CD4-positive, alpha-beta T cell treated with Interleukin-17A for 4 hours (primary cell): ENCODE measurements around the gene NPHP4.
"Not testable (repeated sequence)": the region's sequence is repeated elsewhere in the genome, so short reads cannot be mapped to it uniquely, and the experiment has no call there.

ENCODE experiments used
- DNase-seq: peaks from one replicate; pipeline ENCODE4 v3.0.0-alpha.2; 2020; ENCODE audit warnings: mixed read lengths

Gene NPHP4

GRCh38 chr1:6022193-6022592 is 30.0 kb upstream of the NPHP4 start:
- no peak for DNase-seq

DNA sequence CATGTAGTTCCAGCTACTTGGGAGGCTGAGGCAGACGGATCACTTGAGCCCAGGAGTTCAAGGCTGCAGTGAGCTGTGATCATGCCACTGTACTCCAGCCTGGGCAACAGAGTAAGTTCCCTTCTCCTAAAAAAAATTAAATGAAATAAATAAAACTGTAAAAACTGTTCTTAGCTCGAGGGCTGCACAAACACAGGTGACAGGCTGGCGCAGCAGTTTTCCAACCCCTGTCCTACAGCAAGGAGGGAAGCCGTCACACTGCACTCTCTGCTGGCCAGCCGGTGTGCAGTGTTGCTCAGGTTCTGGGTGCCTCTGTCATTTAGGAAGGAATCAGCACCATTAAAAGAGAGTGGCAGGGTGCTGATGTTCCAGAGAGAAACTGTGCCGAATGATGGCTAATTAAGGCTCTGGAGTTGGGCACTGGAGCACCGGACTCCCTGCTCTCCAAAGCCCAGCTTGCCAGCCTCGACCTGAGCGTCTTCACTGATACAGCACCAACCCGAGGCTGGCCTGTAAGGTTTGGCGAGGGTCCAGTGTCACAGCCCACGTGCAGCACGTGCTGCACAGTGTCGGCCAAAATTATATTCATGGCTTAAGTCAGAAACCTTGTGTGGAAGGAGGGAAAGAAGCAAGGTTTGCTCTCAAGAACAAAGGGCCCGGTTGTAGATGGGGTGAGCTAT is 27.1 kb upstream of the NPHP4 start:
- no peak for DNase-seq

DNA sequence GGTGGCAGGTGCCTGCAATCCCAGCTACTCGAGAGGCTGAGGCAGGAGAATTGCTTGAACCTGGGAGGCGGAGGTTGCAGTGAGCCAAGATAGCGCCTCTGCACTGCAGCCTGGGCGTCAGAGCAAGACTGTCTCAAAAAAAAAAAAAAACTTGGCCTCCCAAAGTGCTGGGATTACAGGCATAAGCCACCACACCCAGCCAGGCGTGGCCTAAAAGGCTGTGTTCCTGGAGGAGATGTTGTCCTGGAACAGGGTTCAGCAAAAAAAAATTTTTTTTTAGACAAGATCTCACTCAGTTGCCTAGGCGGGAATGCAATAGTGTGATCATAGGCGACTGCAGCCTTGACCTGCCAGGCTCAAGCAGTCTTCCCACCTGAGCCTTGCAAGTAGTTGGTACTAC is 25.4 kb upstream of the NPHP4 start:
- DNase-seq, result not testable (repeated sequence)

GRCh38 chr1:6016191-6016865 is 24.1 kb upstream of the NPHP4 start:
- no peak for DNase-seq

- DNase-seq, result no peak
Measured at GRCh38 chr1:6014130-6014999, 22.1 kb upstream of the NPHP4 start.

DNA sequence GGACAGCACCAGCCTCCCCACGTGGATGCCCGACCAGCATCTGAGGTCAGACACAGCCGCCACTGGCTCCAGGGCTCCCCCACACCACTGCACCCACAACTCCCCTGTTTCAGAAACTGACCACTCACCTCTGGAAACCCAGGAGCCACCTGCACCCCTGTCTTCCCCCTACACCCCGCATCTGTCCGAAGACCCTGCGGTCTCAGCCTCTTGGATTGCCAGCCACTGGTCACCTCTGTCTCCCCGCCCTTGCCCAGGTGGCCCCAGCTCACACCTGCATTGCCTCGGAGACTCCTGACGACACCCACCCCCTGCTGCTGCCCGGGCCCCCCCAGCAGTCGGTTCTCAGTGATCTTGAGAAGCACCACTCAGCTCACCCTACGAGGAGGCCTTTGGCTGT is 21.3 kb upstream of the NPHP4 start:
- no peak for DNase-seq

DNA sequence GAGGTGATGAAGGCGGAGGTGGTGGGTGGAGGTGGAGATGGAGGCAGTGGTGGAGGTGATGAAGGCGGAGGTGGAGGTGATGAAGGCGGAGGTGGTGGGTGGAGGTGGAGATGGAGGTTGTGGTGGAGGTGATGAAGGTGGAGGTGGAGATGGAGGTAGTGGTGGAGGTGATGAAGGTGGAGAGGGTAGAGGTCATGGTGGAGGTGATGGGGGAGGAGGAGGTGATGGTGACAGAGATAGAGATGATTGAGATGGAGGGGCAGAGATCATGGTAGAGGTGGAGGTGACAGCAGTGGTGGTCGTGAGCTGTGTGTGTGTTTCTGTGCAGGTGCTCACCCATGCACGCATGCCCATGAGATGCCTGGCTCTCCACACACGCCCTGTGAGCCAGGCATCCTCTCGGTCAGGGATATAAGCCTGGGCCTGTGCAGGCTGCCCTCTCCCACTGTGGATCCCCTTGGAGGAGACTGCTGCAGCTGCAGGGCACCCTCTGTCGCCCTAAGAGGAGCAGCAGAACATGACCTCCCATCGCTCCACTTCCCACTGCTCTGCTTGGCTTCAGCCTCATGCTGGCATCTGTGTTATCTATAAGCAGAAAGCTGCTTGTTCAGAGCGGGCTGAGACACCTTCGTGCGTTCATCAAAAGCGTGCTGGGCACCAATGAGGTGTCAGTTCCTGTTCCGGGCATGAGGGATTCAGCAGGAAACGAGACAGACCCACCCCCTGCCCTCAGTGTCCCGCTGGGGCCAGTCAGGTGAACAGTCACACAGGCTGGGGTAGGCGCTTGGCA is 20.5 kb upstream of the NPHP4 start:
- no peak for DNase-seq

- no peak for DNase-seq
Measured at GRCh38 chr1:6011946-6012258, 19.7 kb upstream of the NPHP4 start.

DNA sequence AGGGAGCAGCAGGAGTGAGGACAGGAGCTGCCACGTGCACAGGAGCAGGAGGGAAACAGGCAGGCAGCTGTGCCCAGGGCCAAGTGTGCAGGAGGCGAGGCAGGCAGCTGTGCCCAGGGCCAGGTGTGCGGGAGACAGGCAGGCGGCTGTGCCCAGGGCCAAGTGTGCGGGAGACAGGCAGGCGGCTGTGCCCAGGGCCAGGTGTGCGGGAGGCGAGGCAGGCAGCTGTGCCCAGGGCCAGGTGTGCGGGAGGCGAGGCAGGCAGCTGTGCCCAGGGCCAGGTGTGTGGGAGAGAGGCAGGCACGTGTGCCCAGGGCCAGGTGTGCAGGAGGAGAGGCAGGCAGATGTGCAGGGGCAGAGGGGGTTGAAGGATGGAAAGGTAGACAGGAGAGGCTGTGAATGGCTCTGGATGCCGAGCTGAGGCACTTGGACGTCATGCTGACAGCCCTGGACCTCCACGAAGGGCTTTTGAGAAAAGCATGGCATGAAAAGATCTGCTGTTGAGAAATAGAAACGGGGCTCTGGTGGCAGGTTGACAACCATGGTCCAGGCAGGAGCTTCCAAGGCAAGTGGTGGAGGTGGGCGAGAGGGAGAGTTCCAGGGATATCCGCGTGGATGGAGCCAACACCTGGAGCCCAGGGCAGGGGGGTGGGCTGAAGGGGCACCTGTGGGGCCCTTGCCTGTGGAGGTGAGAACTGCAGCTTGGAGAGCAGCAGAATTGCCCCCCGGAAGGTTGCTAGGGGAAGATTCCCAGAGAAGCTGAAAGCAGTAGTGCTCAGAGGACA is 19.1 kb upstream of the NPHP4 start:
- no peak for DNase-seq

DNA sequence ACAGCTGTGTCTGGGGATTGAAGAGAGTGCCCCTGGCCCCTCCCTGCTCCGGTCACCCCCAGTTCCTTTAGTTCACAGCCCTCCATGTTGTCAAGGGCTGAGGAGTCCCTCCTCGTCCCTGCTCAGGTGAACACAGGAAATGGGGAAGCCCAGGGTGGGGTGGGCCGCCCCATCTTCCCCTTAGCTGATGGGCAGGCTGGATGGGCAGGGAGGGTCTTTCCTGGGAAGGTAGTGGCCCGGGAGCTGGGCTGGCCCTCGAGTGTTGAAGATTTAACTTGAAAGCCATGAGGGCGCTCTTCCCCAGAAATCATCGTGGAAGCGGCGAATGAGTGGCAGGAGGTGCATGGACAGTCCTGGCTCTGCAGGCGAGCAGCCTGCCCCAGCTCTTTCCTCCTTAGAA is 18.3 kb upstream of the NPHP4 start:
- DNase-seq, result no peak

DNA sequence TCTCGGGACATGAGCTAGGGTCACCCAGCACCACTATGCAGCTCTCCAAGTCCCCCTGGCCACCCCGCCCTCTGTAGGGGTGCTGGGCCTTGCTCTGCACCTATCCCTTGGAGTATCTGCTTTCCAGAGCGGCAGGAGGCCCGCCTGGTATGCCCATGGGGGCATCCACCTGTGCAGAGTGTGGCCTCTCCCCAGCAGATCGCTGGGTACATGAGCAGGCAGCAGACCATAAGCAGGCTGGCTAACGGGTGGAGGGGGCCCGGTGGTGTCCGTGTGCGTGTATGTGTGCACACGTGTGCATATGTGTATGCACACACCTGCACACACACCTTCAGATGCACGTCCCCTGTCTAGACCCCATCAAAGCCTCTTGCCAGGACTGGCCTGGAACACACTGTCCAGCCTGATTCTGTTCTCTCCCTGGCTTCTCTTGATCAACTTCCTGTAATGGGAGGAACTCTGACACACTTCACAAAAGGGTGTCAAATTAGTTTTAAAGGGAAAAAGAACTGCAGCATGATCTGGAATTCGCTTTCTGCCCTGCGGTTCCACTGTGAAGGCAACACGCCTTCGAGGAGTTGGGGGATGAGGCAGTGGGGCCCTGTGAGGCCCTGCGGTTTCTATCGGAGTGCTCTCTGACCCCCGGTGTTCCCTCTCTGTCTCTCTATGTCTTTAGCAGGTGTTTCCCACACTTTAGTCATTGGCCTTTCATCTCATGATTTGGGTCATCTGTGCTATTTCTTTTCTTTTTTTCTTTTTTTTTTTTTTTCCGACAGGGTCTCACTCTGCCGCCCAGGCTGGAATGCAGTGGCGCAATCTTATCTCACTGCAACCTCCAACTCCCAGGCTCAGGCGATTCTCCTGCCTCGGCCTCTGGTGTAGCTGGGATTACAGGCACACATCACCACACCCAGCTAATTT is 17.2 kb upstream of the NPHP4 start:
- DNase-seq, result no peak

GRCh38 chr1:6008696-6009095 is 16.5 kb upstream of the NPHP4 start:
- DNase-seq, result no peak

DNA sequence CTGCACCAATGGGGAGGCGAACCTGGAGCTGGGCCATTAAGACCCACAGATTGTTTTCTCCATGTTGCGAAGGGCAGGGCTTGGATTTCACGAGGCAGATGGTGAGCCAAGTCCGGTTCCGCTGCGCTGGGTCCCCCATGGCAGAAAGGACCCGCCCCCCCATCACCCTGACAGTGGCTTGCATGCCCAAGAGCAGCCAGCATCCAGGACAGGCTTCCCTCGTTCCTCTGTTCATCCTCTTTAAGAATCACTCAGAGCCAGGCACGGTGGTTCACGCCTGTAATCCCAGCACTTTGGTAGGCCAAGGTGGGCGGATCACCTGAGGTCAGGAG is 15.8 kb upstream of the NPHP4 start:
- DNase-seq, result no peak

GRCh38 chr1:6007318-6008083 is 15.3 kb upstream of the NPHP4 start:
- DNase-seq, result no peak

DNA sequence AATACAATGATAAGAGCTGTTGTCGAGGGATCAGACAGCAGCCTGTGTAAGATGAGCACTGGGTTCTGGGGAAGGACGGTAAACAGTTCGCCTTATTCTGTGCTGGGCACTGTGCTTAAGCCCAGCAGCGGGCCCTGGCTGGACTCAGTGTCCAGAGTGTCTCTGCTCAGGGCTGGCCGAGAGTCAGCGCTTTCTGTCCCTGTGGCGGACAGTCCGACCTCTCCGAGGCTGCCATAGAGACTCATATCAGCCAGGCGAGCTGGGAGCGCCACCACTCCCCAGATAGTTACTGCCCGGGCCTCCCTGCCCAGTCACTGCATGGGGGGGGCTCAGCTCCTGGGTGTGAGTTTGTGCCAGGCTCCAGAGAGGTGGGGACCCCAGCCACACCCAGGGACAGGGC is 14.7 kb upstream of the NPHP4 start:
- no peak for DNase-seq

DNA sequence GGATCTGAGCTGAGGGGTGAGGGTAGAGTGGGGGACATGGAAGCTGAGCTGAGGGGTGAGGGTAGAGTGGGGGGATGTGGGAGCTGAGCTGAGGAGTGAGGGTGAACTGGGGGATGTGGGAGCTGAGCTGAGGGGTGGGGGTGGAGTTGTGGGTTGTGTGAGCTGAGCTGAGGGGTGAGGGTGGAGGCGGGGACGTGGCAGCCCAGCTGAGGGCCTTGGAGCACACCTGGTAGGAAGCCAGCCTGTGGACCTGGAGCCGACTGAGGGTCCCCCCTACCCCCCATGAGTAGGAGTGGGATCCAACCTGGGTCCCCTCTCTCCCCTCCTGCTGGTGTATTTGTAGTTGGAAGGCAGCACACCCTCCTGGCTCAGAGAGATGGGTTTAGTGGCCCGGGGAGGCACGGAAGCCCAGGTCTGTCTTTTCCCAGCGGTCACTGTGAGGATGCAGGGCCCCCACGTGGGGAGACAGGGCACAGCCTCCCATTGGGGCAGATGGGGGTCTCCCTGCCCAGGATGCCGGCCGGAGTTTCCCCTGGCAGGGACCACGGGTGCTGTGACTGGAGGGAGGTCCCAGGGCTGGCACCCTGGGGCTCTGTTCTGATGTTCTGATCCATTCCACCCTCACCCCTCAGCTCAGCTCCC is 13.2 kb upstream of the NPHP4 start:
- DNase-seq, result no peak

GRCh38 chr1:6004412-6005123 is 12.3 kb upstream of the NPHP4 start:
- DNase-seq, result no peak

- DNase-seq, result no peak
Measured at GRCh38 chr1:6003568-6004411, 11.6 kb upstream of the NPHP4 start.
